GM19238 (cell line): ENCODE results near the gene AADAC.
"Not testable (repeated sequence)": the region's sequence is repeated elsewhere in the genome, so short reads cannot be mapped to it uniquely, and the experiment has no call there.

Experiments
- DNase-seq: peaks from one replicate; pipeline ENCODE4 v3.0.0; 2011; ENCODE audit warnings: low spot score; ENCODE audit not compliant: insufficient read length

AADAC gene

GRCh38 chr3:151813799-151814198 lies at the start of gene AADAC:
Gene AADAC, plus strand, starts transcription at chr3:151814116. Its CDS starts 47 bp downstream, at chr3:151814163.
- no peak for DNase-seq

GRCh38 chr3:151764699-151765098 lies 49.2 kb upstream of the AADAC start:
- not testable (repeated sequence) for DNase-seq

- no peak for DNase-seq
Observed at GRCh38 chr3:151765685-151766084, 48.2 kb upstream of the AADAC start.

- no peak for DNase-seq
Observed at GRCh38 chr3:151766454-151766853, 47.5 kb upstream of the AADAC start.

- no peak for DNase-seq
Observed at GRCh38 chr3:151768393-151768930, 45.5 kb upstream of the AADAC start.

- DNase-seq: no peak
Observed at GRCh38 chr3:151769175-151769574, 44.7 kb upstream of the AADAC start.

- no peak for DNase-seq
Observed at GRCh38 chr3:151770956-151771355, 43.0 kb upstream of the AADAC start.

GRCh38 chr3:151772825-151773480 lies 41.0 kb upstream of the AADAC start:
- DNase-seq: no peak

- no peak for DNase-seq
Observed at GRCh38 chr3:151774235-151774634, 39.7 kb upstream of the AADAC start.

GRCh38 chr3:151774910-151775309 lies 39.0 kb upstream of the AADAC start:
- no peak for DNase-seq

- no peak for DNase-seq
Observed at GRCh38 chr3:151775314-151776258, 38.3 kb upstream of the AADAC start.

GRCh38 chr3:151776259-151776740 lies 37.6 kb upstream of the AADAC start:
- DNase-seq: no peak

GRCh38 chr3:151777880-151778279 lies 36.0 kb upstream of the AADAC start:
- no peak for DNase-seq

GRCh38 chr3:151787626-151788025 lies 26.3 kb upstream of the AADAC start:
- DNase-seq: no peak

- DNase-seq: no peak
Observed at GRCh38 chr3:151788401-151788800, 25.5 kb upstream of the AADAC start.

- DNase-seq: no peak
Observed at GRCh38 chr3:151789853-151790463, 24.0 kb upstream of the AADAC start.

- DNase-seq: not testable (repeated sequence)
Observed at GRCh38 chr3:151790763-151791162, 23.2 kb upstream of the AADAC start.

GRCh38 chr3:151792411-151792810 lies 21.5 kb upstream of the AADAC start:
- no peak for DNase-seq

GRCh38 chr3:151793636-151794035 lies 20.3 kb upstream of the AADAC start:
- no peak for DNase-seq

GRCh38 chr3:151794080-151794479 lies 19.8 kb upstream of the AADAC start:
- DNase-seq: no peak

GRCh38 chr3:151795276-151795675 lies 18.6 kb upstream of the AADAC start:
- DNase-seq: no peak
